PFSK-1 (cell line): ENCODE data around the gene ABT1.

Experiments used
- FOXP2 ChIP-seq: optimal IDR thresholded peaks from 2 replicates; pipeline ENCODE3; 2011; ENCODE audit warnings: borderline replicate concordance, control low read depth, inconsistent platforms; ENCODE audit not compliant: insufficient read depth; ENCODE audit errors: extremely low read length, extremely low read depth
- POLR2AphosphoS5 ChIP-seq: IDR thresholded peaks from 2 replicates; pipeline ENCODE4 v1.6.1; 2012; ENCODE audit warnings: low read depth, mild to moderate bottlenecking, control low read depth, low read length, moderate library complexity
- REST ChIP-seq, 2 experiments: IDR thresholded peaks; 2 replicates each; pipeline versions ENCODE4 v1.6.1 to v1.8.0; 2011 to 2012; ENCODE audit warnings: low read depth in 2 of 2, low read length in 2 of 2, control low read depth in 1 of 2, inconsistent platforms in 1 of 2, mild to moderate bottlenecking in 1 of 2, moderate library complexity in 1 of 2; ENCODE audit not compliant: insufficient read depth in 1 of 2
- SIN3A ChIP-seq: IDR thresholded peaks from 2 replicates; pipeline ENCODE4 v1.6.1; 2012; ENCODE audit warnings: mild to moderate bottlenecking, low read length, moderate library complexity, borderline replicate concordance; ENCODE audit not compliant: insufficient read depth
- TAF1 ChIP-seq: IDR thresholded peaks from 2 replicates; pipeline ENCODE4 v1.6.1; 2012; ENCODE audit warnings: low read length, control low read depth, borderline replicate concordance; ENCODE audit not compliant: insufficient read depth

Gene ABT1

GRCh38 chr6:26556263-26557070, 40.3 kb upstream of the ABT1 start:
- no peak for TF ChIP-seq FOXP2

- TF ChIP-seq FOXP2, result no peak
- no peak for TF ChIP-seq SIN3A
- TF ChIP-seq REST (IDR thresholded peaks at IDR 0.05; ENCODE audit: insufficient read depth in 1 of 2, low read depth in 2 of 2, low read length in 2 of 2), result no peak
- TF ChIP-seq POLR2AphosphoS5, result no peak
- no peak for TF ChIP-seq TAF1
These were observed 35.0 kb upstream of the ABT1 start for GRCh38 chr6:26561533-26562466.

- TF ChIP-seq FOXP2 (no peak), TAF1 (no peak), SIN3A (no peak), POLR2AphosphoS5 (no peak), REST (IDR thresholded peaks at IDR 0.05; ENCODE audit: insufficient read depth in 1 of 2, low read depth in 2 of 2, low read length in 2 of 2) (no peak)
These were observed 33.3 kb upstream of the ABT1 start for GRCh38 chr6:26563488-26563887.

- TF ChIP-seq POLR2AphosphoS5 (no peak), SIN3A (peak; percentile 53; the same call in 1 of the 2 replicates), TAF1 (peak; percentile 50; the same call in 1 of the 2 replicates), FOXP2 (peak; percentile 95), REST (IDR thresholded peaks at IDR 0.05; ENCODE audit: insufficient read depth in 1 of 2, low read depth in 2 of 2, low read length in 2 of 2) (no peak)
These were observed 27.9 kb upstream of the ABT1 start for GRCh38 chr6:26568601-26569432.

- no peak for TF ChIP-seq TAF1
- TF ChIP-seq REST (IDR thresholded peaks at IDR 0.05; ENCODE audit: insufficient read depth in 1 of 2, low read depth in 2 of 2, low read length in 2 of 2), result no peak
- no peak for TF ChIP-seq SIN3A
These were observed 27.4 kb upstream of the ABT1 start for GRCh38 chr6:26569433-26569764.
